CD8-positive, alpha-beta memory T cell (primary cell): Measurements from ENCODE around the gene LGALS3BP. TPM values are rescaled to one million over a fixed set of nuclear protein-coding genes. Genes with fewer than 3 reads are reported as not detected.

Experiments used
- CTCF ChIA-PET: fragments of 350-600 bp; sonication (Branson Sonifier 250); formaldehyde crosslinking; loops from one replicate; lab custom pipeline; 2021; ENCODE audit warnings: antibody characterized with exemption; lab: Charles Lee
- POLR2A ChIA-PET: fragments of 350-600 bp; sonication (Branson Sonifier 250); formaldehyde crosslinking; loops from one replicate; lab custom pipeline; 2021; ENCODE audit warnings: antibody characterized with exemption; lab: Charles Lee
- DNase-seq, 5 donors: peaks; one replicate each; pipeline versions ENCODE4 v3.0.0 to v3.0.0-alpha.2; 2020 to 2022; ENCODE audit warnings: mixed read lengths in 1 of 5
- H3K27ac ChIP-seq: one replicate; pipeline ENCODE4 v1.7.0; 2013; ENCODE audit warnings: low read depth, mild to moderate bottlenecking, low read length, moderate library complexity
- H3K27me3 ChIP-seq: 2 replicates; pipeline ENCODE4 v1.7.0; 2013; ENCODE audit warnings: low read length, mild to moderate bottlenecking; ENCODE audit not compliant: insufficient read depth, poor library complexity, severe bottlenecking
- H3K36me3 ChIP-seq: 2 replicates; pipeline ENCODE4 v1.7.0; 2013; ENCODE audit warnings: mild to moderate bottlenecking, low read length, moderate library complexity; ENCODE audit not compliant: insufficient read depth
- H3K4me1 ChIP-seq: 2 replicates; pipeline ENCODE4 v1.7.0; 2013; ENCODE audit warnings: mild to moderate bottlenecking, low read length, moderate library complexity; ENCODE audit not compliant: insufficient read depth
- H3K4me3 ChIP-seq: 2 replicates; pipeline ENCODE4 v1.7.0; 2013; ENCODE audit warnings: mild to moderate bottlenecking, low read length
- H3K9me3 ChIP-seq: 2 replicates; pipeline ENCODE4 v1.7.0; 2013; ENCODE audit warnings: mild to moderate bottlenecking, low read length
- H3K27ac Mint-ChIP-seq, 8 donors: one replicate each; pipeline ENCODE4 v1.8.0; 2020 to 2021; ENCODE audit warnings: mixed read lengths in 8 of 8, mild to moderate bottlenecking in 6 of 8, inconsistent platforms in 3 of 8, moderate library complexity in 3 of 8
- H3K27me3 Mint-ChIP-seq, 2 donors: one replicate each; pipeline ENCODE4 v1.8.0; 2020 to 2021; ENCODE audit warnings: mixed read lengths in 2 of 2, mild to moderate bottlenecking in 1 of 2, moderate library complexity in 1 of 2
- H3K36me3 Mint-ChIP-seq, 3 donors: one replicate each; pipeline ENCODE4 v1.8.0; 2020 to 2021; ENCODE audit warnings: mixed read lengths in 3 of 3, inconsistent platforms in 1 of 3, mild to moderate bottlenecking in 1 of 3
- H3K4me1 Mint-ChIP-seq, 3 donors: one replicate each; pipeline ENCODE4 v1.8.0; 2020 to 2021; ENCODE audit warnings: mixed read lengths in 3 of 3, inconsistent platforms in 1 of 3, mild to moderate bottlenecking in 1 of 3
- H3K4me3 Mint-ChIP-seq, 7 donors: one replicate each; pipeline ENCODE4 v1.8.0; 2020 to 2021; ENCODE audit warnings: mixed read lengths in 7 of 7, mild to moderate bottlenecking in 6 of 7, moderate library complexity in 4 of 7, inconsistent platforms in 2 of 7
- H3K9me3 Mint-ChIP-seq, 5 donors: one replicate each; pipeline ENCODE4 v1.8.0; 2020 to 2022; ENCODE audit warnings: mixed read lengths in 5 of 5, mild to moderate bottlenecking in 3 of 5, moderate library complexity in 2 of 5, inconsistent platforms in 1 of 5
- polyA plus RNA-seq: library from polyadenylated mRNA; unstranded; fragments of 300-500 nt; fragmentation: Illumina TruSeq; gene quantifications from one replicate; pipeline ENCODE4 v1.2.3, GENCODE V29; 2021
- total RNA-seq, 2 experiments: library from RNA; stranded (reverse); gene quantifications; one replicate each; pipeline ENCODE4 v1.2.3, GENCODE V29; 2021

LGALS3BP gene
- total and polyA plus RNA-seq, 3 experiments from 2014 or later, result 8.6 to 23.1 (median 9.1) TPM

DNA sequence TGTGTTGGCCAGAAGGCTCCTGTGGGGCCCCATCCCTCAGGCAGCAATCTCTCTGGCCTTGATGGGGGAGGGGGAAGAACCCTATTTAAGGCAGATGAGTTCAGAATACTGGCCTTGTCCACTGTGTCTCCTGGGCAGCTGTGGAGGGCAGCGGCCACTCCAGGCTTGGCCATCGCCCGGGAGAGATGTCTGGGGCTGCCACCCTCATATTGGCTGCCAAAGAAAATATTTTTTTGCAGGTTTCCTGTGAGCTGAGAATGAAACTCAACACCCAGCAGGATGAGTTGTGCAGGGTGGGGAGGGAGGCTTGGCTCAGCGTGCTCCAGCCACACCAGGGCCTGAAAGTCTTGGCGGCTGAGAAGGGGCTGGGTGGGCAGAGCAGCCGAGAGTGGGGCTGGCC is 40.1 kb downstream of the LGALS3BP start:
- Histone ChIP-seq H3K27ac (no peak overlapping the region), H3K36me3 (no peaks in the 10 kb centered on the region), H3K27me3 (no peaks in the 10 kb centered on the region), H3K9me3 (no peaks in the 10 kb centered on the region), H3K4me3 (no peak overlapping the region), H3K4me1 (no peaks in the 10 kb centered on the region)
- no peaks in the 10 kb centered on the region for H3K9me3 Mint-ChIP-seq
- no peaks in the 10 kb centered on the region for H3K36me3 Mint-ChIP-seq
- no peaks in the 10 kb centered on the region for H3K4me1 Mint-ChIP-seq
- no peak overlapping the region for H3K4me3 Mint-ChIP-seq
- H3K27ac Mint-ChIP-seq, result peak overlapping the region in 1 of 8 donors; percentile 21
- ChIA-PET POLR2A (no interaction called here), CTCF (no interaction called here)
- peaks cover 10 to 22% of the 10 kb centered on the region in 2 donors for H3K27me3 Mint-ChIP-seq
- no peak for DNase-seq

DNA sequence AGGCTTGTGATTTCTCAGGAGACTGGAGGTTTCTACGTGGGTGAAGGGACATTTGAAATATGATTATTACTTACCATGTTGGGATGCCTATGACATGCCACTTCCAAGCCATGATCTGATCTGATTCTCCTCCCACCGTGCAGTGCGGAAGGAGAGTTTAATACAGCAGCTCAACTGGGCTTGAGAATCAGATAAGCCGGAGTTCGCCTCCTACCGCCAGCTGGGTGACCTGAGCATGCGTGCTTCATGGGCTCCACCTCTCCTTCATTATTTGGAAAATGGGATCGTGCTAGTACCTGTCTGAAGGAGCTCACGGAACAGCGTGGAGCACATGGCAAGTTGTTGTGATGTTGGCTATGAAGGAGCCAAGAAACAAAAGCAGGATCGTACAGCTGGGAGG is 42.2 kb downstream of the LGALS3BP start:
- Mint-ChIP-seq H3K27ac (no peak overlapping the region), H3K4me3 (no peak overlapping the region), H3K9me3 (no peaks in the 10 kb centered on the region), H3K27me3 (peaks cover 7 to 18% of the 10 kb centered on the region in 2 donors), H3K4me1 (peaks cover 5 to 14% (median 10%) of the 10 kb centered on the region in 3 donors), H3K36me3 (no peaks in the 10 kb centered on the region)
- Histone ChIP-seq H3K9me3 (no peaks in the 10 kb centered on the region), H3K4me1 (peaks cover 4% of the 10 kb centered on the region), H3K4me3 (no peak overlapping the region), H3K27me3 (no peaks in the 10 kb centered on the region), H3K36me3 (no peaks in the 10 kb centered on the region), H3K27ac (no peak overlapping the region)
- ChIA-PET POLR2A (no interaction called here), CTCF (no interaction called here)
- DNase-seq, result no peak

DNA sequence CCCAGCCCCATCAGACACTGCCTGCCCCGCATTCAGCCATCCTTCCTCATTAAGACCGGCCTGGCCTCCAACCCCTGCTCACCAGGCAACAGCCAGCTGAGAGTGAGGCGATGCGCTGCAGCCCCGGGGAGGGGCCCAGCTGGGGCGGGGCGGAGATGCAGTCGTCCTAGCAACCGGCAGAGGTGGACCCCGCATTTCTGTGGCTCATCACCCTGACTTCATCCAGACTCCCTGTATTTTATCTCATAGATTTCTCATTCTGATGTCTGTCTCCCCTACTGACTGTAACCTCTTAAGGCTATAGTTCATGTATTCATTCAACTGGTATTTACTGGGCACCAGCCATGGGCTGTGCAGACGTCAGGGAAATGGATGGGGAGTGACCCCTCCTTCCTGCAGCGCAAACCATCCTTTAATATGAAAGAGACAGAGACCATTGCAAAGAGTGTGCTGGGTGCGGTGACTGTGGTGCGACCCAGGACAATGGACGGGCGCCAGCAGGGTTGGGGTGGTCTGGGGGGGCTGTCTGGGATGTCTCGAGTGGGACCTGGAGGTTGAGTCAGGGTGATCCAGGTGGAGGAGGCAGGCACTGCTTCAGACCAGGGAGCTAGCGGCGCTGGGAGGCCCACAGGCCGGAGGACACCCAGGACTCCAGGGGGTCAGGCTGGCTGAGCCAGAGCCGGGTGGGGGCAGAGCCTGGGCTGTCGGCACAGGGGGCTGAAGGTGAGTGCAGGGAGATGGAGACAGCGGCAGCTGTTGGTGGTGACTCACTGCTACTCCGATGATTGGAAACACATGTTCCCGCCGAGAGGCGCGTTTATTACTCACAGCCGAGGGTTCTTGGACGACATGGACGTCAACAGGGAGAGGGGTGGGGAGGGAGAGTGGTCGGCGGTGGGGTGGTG is 44.1 kb downstream of the LGALS3BP start:
- Histone ChIP-seq H3K9me3 (no peaks in the 10 kb centered on the region), H3K27me3 (no peaks in the 10 kb centered on the region), H3K27ac (no peak overlapping the region), H3K4me1 (peaks cover 4% of the 10 kb centered on the region), H3K36me3 (no peaks in the 10 kb centered on the region), H3K4me3 (no peak overlapping the region)
- POLR2A ChIA-PET, result no interaction called here
- Mint-ChIP-seq H3K27me3 (peaks cover 3 to 14% of the 10 kb centered on the region in 2 donors), H3K27ac (peak overlapping the region in 1 of 8 donors; percentile 26), H3K4me1 (peaks cover 5 to 14% (median 10%) of the 10 kb centered on the region in 3 donors), H3K9me3 (no peaks in the 10 kb centered on the region), H3K4me3 (no peak overlapping the region), H3K36me3 (no peaks in the 10 kb centered on the region)
- DNase-seq, result no peak
- CTCF ChIA-PET, result no interaction called here

DNA sequence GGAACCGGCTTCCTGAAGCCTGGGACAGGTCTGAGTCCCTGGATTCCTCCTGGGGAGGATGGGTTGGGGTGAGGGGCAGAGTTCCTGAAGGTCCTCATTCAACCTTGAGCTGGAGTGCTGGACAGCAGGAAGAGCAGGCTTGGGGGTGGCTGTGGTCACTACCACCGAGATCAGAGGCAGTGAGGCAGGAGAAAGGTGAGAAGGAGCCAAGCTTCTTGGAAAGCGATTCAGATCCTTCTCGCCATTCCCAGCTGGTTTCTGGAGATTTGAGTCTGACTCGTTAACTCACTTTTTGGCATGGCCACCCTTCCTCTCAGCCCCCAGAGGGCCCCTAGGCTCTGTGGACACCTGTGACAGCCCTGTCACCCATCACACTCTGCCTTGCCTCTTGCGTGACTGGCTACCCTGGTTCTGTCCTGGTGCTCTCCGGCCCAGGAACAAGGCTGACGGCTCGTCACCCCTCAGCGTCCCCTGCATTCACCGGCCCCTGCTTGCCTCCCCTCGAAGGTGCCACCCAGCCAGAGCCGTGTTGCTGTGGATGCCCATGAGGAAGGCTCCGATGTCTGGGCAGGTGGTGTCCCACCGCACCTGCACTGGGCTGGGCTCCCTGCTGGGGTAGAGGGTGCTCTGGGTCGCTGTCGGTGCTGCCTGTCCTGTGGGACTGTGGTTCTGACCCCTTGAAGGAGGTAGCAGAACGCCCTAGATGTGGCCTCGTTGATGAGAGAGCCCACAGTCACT is 44.9 kb downstream of the LGALS3BP start:
- Histone ChIP-seq H3K4me3 (no peak overlapping the region), H3K4me1 (peaks cover 4% of the 10 kb centered on the region), H3K9me3 (no peaks in the 10 kb centered on the region), H3K27me3 (no peaks in the 10 kb centered on the region), H3K36me3 (no peaks in the 10 kb centered on the region), H3K27ac (no peak overlapping the region)
- Mint-ChIP-seq H3K27ac (no peak overlapping the region), H3K4me1 (peaks cover 5 to 14% (median 10%) of the 10 kb centered on the region in 3 donors), H3K9me3 (no peaks in the 10 kb centered on the region), H3K27me3 (peaks cover 3 to 11% of the 10 kb centered on the region in 2 donors), H3K36me3 (no peaks in the 10 kb centered on the region), H3K4me3 (no peak overlapping the region)
- CTCF ChIA-PET, result no interaction called here
- DNase-seq, result no peak
- POLR2A ChIA-PET, result no interaction called here

DNA sequence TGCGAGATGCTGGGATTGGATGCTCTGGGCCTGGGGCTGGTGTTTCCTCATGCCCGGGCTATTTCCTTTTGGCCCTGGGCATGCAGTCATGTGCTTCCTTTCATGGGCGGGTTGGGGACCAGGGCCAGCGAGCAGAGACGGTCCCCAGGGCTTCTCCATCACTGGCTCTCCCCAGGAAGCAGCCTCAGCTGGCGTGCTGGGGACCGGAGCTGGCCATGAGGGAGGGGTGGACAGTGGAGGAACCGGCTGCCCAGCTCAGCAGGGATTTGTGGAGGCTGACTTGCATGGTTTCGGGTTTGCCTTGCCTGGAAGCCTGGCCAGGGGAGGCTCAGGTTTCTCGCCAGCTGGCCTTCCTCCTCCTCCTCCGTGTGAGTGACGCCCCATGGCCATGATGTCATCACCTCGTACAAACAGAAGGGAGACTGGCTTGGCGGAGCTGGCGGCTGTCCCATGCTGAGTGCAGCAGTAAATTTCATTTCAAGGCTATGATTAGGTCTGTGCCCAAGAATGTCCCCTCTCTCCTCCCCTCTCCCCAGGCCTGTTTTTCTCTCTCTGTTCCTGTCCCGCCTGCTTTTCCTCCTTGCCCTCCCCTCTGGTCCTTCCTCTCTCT is 45.7 kb downstream of the LGALS3BP start:
- Mint-ChIP-seq H3K36me3 (no peaks in the 10 kb centered on the region), H3K4me3 (no peak overlapping the region), H3K9me3 (no peaks in the 10 kb centered on the region), H3K27ac (peak overlapping the region in 2 of 8 donors; percentile 12 to 81), H3K27me3 (peaks cover 6 to 9% of the 10 kb centered on the region in 2 donors), H3K4me1 (peaks cover 5 to 14% (median 10%) of the 10 kb centered on the region in 3 donors)
- no peak for DNase-seq
- no peak overlapping the region for H3K27ac ChIP-seq
- H3K4me1 ChIP-seq, result peaks cover 4% of the 10 kb centered on the region
- no peak overlapping the region for H3K4me3 ChIP-seq
- H3K27me3 ChIP-seq, result no peaks in the 10 kb centered on the region
- ChIA-PET POLR2A (no interaction called here), CTCF (interaction anchor here (1.5 kb wide), 1 partner anchor 68 kb away, joined by 7 read pairs; no protein-coding TSS in a partner anchor)
- no peaks in the 10 kb centered on the region for H3K36me3 ChIP-seq
- H3K9me3 ChIP-seq, result no peaks in the 10 kb centered on the region

DNA sequence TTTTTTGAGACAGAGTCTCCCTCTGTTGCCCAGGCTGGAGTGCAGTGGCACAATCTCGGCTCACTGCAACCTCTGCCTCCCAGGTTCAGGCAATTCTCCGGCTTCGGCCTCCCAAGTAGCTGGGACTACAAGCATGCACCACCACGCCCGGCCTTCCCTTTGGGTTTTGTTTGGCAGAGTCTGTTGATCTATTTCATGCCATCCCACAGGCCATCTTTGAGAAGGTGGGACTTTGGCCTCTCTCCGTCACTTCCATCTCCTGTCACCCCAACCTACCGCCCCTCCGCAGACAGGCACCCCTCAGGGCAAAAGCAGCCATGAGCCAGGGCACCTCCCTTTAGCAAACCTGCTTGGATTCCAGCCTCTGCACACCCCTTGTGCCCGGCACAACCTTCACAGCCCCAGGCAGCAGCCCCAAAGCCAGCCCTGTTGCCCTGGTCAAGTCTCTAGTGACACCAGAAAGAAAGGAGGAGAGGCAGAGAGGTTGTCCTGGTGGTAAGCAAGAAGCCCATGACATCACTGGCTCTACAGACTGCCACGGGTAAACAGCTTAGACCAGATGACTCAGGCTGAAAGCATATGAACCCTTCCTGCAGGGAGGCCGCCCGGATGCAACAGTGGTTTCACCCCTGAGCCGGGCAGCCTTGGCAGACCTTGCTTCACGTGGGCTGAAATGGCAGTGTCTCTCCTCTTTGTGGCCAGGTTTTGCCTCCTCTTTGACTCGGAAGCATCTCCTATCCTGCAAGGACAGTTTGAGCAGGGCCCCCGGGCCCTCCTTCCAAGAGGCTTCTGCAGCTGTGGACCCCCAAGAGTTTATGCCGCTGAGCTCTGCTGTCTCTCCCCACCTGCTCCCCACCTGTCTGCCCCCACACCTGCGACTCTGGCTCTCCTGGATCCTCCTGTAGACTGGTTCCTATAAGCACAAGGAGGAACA is 46.4 kb downstream of the LGALS3BP start:
- H3K9me3 Mint-ChIP-seq, result no peaks in the 10 kb centered on the region
- CTCF ChIA-PET, result interaction anchor here (1.5 kb wide), 1 partner anchor 67 kb away, joined by 7 read pairs; no protein-coding TSS in a partner anchor
- Histone ChIP-seq H3K4me1 (peaks cover 4% of the 10 kb centered on the region), H3K9me3 (no peaks in the 10 kb centered on the region), H3K36me3 (no peaks in the 10 kb centered on the region), H3K27ac (no peak overlapping the region), H3K27me3 (no peaks in the 10 kb centered on the region), H3K4me3 (no peak overlapping the region)
- peaks cover 4 to 10% of the 10 kb centered on the region in 2 donors for H3K27me3 Mint-ChIP-seq
- H3K4me1 Mint-ChIP-seq, result peaks cover 5 to 14% (median 10%) of the 10 kb centered on the region in 3 donors
- H3K27ac Mint-ChIP-seq, result peak overlapping the region; percentile 57 to 95 (median 79)
- no peaks in the 10 kb centered on the region for H3K36me3 Mint-ChIP-seq
- H3K4me3 Mint-ChIP-seq, result peak overlapping the region in 2 of 7 donors; percentile 8 to 74
- peak in 4 of 5 donors; percentile 16 to 70 (median 28) for DNase-seq
- POLR2A ChIA-PET, result no interaction called here
